ENCODE measurements around the gene SATB1. TPM values are rescaled to one million over a fixed set of nuclear protein-coding genes. Genes with fewer than 3 reads are reported as not detected.

The SATB1 gene
- total RNA-seq, 3 donors from 2014 or later (not counting 1 experiment from before 2014, with no cell fraction given) = 137 to 162 (median 151) TPM

- intact Hi-C loops (cut with micrococcal nuclease) = loop anchor here (1.0 to 5.0 kb wide), 2 partner anchors 18 to 317 kb away; no protein-coding TSS in a partner anchor
- Mint-ChIP-seq H3K9me3 (no peaks in the 10 kb centered on the region), H3K4me1 (peaks cover 65 to 80% of the 10 kb centered on the region in 2 donors), H3K36me3 (peaks cover 4% of the 10 kb centered on the region), H3K4me3 (peak overlapping the region; percentile 99), H3K27me3 (ENCODE audit: low read depth in 2 of 2) (no peaks in the 10 kb centered on the region), H3K27ac (peak overlapping the region; percentile 94 to 99)
- H3K9me3 ChIP-seq (ENCODE audit: control insufficient read depth, insufficient read depth, low read length) = no peaks in the 10 kb centered on the region
- peaks cover 15% of the 10 kb centered on the region for H3K4me1 ChIP-seq (ENCODE audit: control insufficient read depth, insufficient read depth, low read length)
- no peaks in the 10 kb centered on the region for H3K27me3 ChIP-seq (ENCODE audit: control insufficient read depth, insufficient read depth, low read length)
- ATAC-seq (peak; percentile 57 to 65 (median 58)), DNase-seq (peak; percentile 64 to 84)
- H3K27ac ChIP-seq (ENCODE audit: low read length) = peak overlapping the region; percentile 90
- WGBS (ENCODE audit: insufficient coverage) = 1% methylated on average over 37 of the region's 47 CpGs
- peaks cover 2% of the 10 kb centered on the region for H3K36me3 ChIP-seq (ENCODE audit: control insufficient read depth, insufficient read depth, low read length)
- TF ChIP-seq, protein P1, sequence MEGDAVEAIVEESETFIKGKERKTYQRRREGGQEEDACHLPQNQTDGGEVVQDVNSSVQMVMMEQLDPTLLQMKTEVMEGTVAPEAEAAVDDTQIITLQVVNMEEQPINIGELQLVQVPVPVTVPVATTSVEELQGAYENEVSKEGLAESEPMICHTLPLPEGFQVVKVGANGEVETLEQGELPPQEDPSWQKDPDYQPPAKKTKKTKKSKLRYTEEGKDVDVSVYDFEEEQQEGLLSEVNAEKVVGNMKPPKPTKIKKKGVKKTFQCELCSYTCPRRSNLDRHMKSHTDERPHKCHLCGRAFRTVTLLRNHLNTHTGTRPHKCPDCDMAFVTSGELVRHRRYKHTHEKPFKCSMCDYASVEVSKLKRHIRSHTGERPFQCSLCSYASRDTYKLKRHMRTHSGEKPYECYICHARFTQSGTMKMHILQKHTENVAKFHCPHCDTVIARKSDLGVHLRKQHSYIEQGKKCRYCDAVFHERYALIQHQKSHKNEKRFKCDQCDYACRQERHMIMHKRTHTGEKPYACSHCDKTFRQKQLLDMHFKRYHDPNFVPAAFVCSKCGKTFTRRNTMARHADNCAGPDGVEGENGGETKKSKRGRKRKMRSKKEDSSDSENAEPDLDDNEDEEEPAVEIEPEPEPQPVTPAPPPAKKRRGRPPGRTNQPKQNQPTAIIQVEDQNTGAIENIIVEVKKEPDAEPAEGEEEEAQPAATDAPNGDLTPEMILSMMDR (IDR thresholded peaks at IDR 0.05) = no peak
- H3K4me3 ChIP-seq (ENCODE audit: low read length) = peak overlapping the region; percentile 92
These were observed 610 bp upstream of the SATB1 start for GRCh38 chr3:18425641-18426257.

- Mint-ChIP-seq H3K4me3 (peak overlapping the region; percentile 99), H3K36me3 (peaks cover 15% of the 10 kb centered on the region), H3K27ac (peak overlapping the region; percentile 94 to 99), H3K4me1 (peaks cover 70 to 81% of the 10 kb centered on the region in 2 donors), H3K27me3 (ENCODE audit: low read depth in 2 of 2) (no peaks in the 10 kb centered on the region), H3K9me3 (no peaks in the 10 kb centered on the region)
- Histone ChIP-seq H3K4me3 (ENCODE audit: low read length) (peak overlapping the region; percentile 92), H3K9me3 (ENCODE audit: control insufficient read depth, insufficient read depth, low read length) (no peaks in the 10 kb centered on the region), H3K27me3 (ENCODE audit: control insufficient read depth, insufficient read depth, low read length) (no peaks in the 10 kb centered on the region), H3K36me3 (ENCODE audit: control insufficient read depth, insufficient read depth, low read length) (peaks cover 11% of the 10 kb centered on the region), H3K4me1 (ENCODE audit: control insufficient read depth, insufficient read depth, low read length) (peaks cover 15% of the 10 kb centered on the region), H3K27ac (ENCODE audit: low read length) (peak overlapping the region; percentile 75)
- ATAC-seq (no peak), DNase-seq (peak in 1 of 2 donors; percentile 21)
- TF ChIP-seq, protein P1 (IDR thresholded peaks at IDR 0.05) = no peak
- intact Hi-C loops (cut with micrococcal nuclease) = no loop called here
- 0% methylated on average over 25 of the region's 27 CpGs for WGBS (ENCODE audit: insufficient coverage)
These were observed 868 bp downstream of the SATB1 start for GRCh38 chr3:18424213-18424728.

- ATAC-seq = peak in 1 of 3 donors; percentile 28
- peaks cover 11% of the 10 kb centered on the region for H3K36me3 ChIP-seq (ENCODE audit: control insufficient read depth, insufficient read depth, low read length)
- no peaks in the 10 kb centered on the region for H3K27me3 Mint-ChIP-seq (ENCODE audit: low read depth in 2 of 2)
- H3K9me3 Mint-ChIP-seq = no peaks in the 10 kb centered on the region
- intact Hi-C loops (cut with micrococcal nuclease) = no loop called here
- no peaks in the 10 kb centered on the region for H3K27me3 ChIP-seq (ENCODE audit: control insufficient read depth, insufficient read depth, low read length)
- TF ChIP-seq, protein P1 (IDR thresholded peaks at IDR 0.05) = no peak
- peak overlapping the region; percentile 99 for H3K4me3 Mint-ChIP-seq
- H3K27ac ChIP-seq (ENCODE audit: low read length) = peak overlapping the region; percentile 75
- H3K9me3 ChIP-seq (ENCODE audit: control insufficient read depth, insufficient read depth, low read length) = no peaks in the 10 kb centered on the region
- H3K4me1 Mint-ChIP-seq = peaks cover 72 to 81% of the 10 kb centered on the region in 2 donors
- peaks cover 12% of the 10 kb centered on the region for H3K4me1 ChIP-seq (ENCODE audit: control insufficient read depth, insufficient read depth, low read length)
- peaks cover 15% of the 10 kb centered on the region for H3K36me3 Mint-ChIP-seq
- WGBS (ENCODE audit: insufficient coverage) = 5% methylated on average over 16 of the region's 22 CpGs
- peak; percentile 26 to 63 for DNase-seq
- peak overlapping the region; percentile 94 to 99 for H3K27ac Mint-ChIP-seq
- H3K4me3 ChIP-seq (ENCODE audit: low read length) = peak overlapping the region; percentile 92
These were observed 1.5 kb downstream of the SATB1 start for GRCh38 chr3:18423401-18424212.
